Psoas muscle (tissue), 8 donors: ENCODE results near the gene ABHD15. TPM values are rescaled to one million over a fixed set of nuclear protein-coding genes. Genes with fewer than 3 reads are reported as not detected.
"Not testable (repeated sequence)": the region's sequence is repeated elsewhere in the genome, so short reads cannot be mapped to it uniquely, and the experiment has no call there.

ENCODE experiments used
- ATAC-seq, 4 donors: fragments of 200-7000 bp; cut with Tn5 transposase; one replicate each; pipeline ENCODE4 v1.9.1; 2020; ENCODE audit warnings: moderate library complexity in 3 of 4, mild to moderate bottlenecking in 2 of 4
- DNase-seq, 2 donors: peaks; one replicate each; pipeline ENCODE4 v3.0.0-alpha.2; 2020
- H3K27ac ChIP-seq: fragments of 200-600 bp; one replicate; pipeline ENCODE4 v1.8.0; 2022
- H3K27me3 ChIP-seq, 3 donors: fragments of 200-600 bp in 1 of 3; one replicate each; pipeline versions ENCODE4 v1.6.1 to v1.8.0; 2013 to 2022; ENCODE audit warnings: low read length in 2 of 3, mild to moderate bottlenecking in 2 of 3, moderate library complexity in 1 of 3; ENCODE audit not compliant: insufficient read depth in 3 of 3
- H3K36me3 ChIP-seq, 2 donors: fragments of 200-600 bp in 1 of 2; one replicate each; pipeline versions ENCODE4 v1.6.1 to v1.8.0; 2013 to 2022; ENCODE audit warnings: low read depth in 1 of 2, mild to moderate bottlenecking in 1 of 2, moderate library complexity in 1 of 2; ENCODE audit not compliant: insufficient read depth in 1 of 2
- H3K4me1 ChIP-seq: fragments of 200-600 bp; one replicate; pipeline ENCODE4 v1.8.0; 2022
- H3K4me3 ChIP-seq: fragments of 200-600 bp; one replicate; pipeline ENCODE4 v1.8.0; 2022; ENCODE audit warnings: mild to moderate bottlenecking
- H3K9me3 ChIP-seq: fragments of 200-600 bp; one replicate; pipeline ENCODE4 v1.8.0; 2022
- CTCF ChIP-seq: fragments of 200-600 bp; IDR thresholded peaks from one replicate; pipeline ENCODE4 v1.8.0; 2022; ENCODE audit warnings: antibody characterized with exemption
- WGBS, 3 donors: extraction: QIAGEN DNeasy Blood & Tissue Kit; methylation state at CpG; one replicate each; pipeline versions ENCODE4 v1.1.6 to v1.1.7; 2013; 5-methylcytosine and 5-hydroxymethylcytosine counted together
- intact Hi-C, 2 donors: fragments of 100-400 bp; cut with DNase I; formaldehyde crosslinking; loops; one replicate each; pipeline versions ENCODE4 v1.11.0 to v1.14.2; 2022
- polyA plus RNA-seq, 3 donors: library from polyadenylated mRNA; stranded (reverse); fragments of 200-250 nt; gene quantifications; one replicate each; pipeline ENCODE4 v1.2.3, GENCODE V29; 2013
- total RNA-seq, 4 donors: library from RNA; stranded (reverse); fragmentation: NEBNext Ultra II Directional in 2 of 4; extraction: Animal tissue kit (Norgen Biotek cat#: 25700) in 2 of 4; gene quantifications; one replicate each; pipeline versions ENCODE4 v1.2.1 to v1.2.4, GENCODE V29; 2021 to 2023
- donor health status: healthy with polysubstance abuse.
- donor health status: DM: no; HTN: no; CAD: no; lungs with moderate emphysema.
- donor health status: Bipolar disorder and iron deficiency.
- donor health status: healthy.
- donor health status: DM: yes; HTN: yes; CAD: no.
- donor health status: DM: no; HTN: no; CAD: no.
- donor health status: DM: no; HTN: no; CAD: no.
- donor health status: DM: yes; HTN: yes; CAD: no.

The ABHD15 gene
- total and polyA plus RNA-seq, 7 donors = 1.6 to 7.9 (median 2.6) TPM

- Histone ChIP-seq H3K36me3 (no peaks in the 10 kb centered on the region), H3K9me3 (no peaks in the 10 kb centered on the region), H3K27ac (no peak overlapping the region), H3K27me3 (no peaks in the 10 kb centered on the region), H3K4me1 (peaks cover 8% of the 10 kb centered on the region), H3K4me3 (no peak overlapping the region)
- 53 to 57% (median 54%) methylated on average over 6 of the region's 6 CpGs for WGBS, 3 donors
- TF ChIP-seq CTCF = no peak
- DNase-seq (no peak), ATAC-seq (no peak)
- intact Hi-C loops = no loop called here
Measured at GRCh38 chr17:29560316-29560715, 6.5 kb downstream of the ABHD15 start.

GRCh38 chr17:29559640-29560039 lies 7.2 kb downstream of the ABHD15 start:
- H3K27me3 ChIP-seq = no peaks in the 10 kb centered on the region
- no peak overlapping the region for H3K27ac ChIP-seq
- H3K4me1 ChIP-seq = peaks cover 8% of the 10 kb centered on the region
- no peaks in the 10 kb centered on the region for H3K36me3 ChIP-seq
- DNase-seq (no peak), ATAC-seq (no peak)
- no peak overlapping the region for H3K4me3 ChIP-seq
- intact Hi-C loops = no loop called here
- TF ChIP-seq CTCF = no peak
- WGBS, 3 donors = 95 to 100% (median 98%) methylated on average over 2 of the region's 2 CpGs
- H3K9me3 ChIP-seq = no peaks in the 10 kb centered on the region

GRCh38 chr17:29558139-29558538 lies 8.7 kb downstream of the ABHD15 start:
- H3K9me3 ChIP-seq, H3K36me3 ChIP-seq, H3K27ac ChIP-seq, H3K4me1 ChIP-seq, ATAC-seq, H3K4me3 ChIP-seq, DNase-seq, H3K27me3 ChIP-seq, intact Hi-C loops: not testable (repeated sequence)
- 91 to 97% (median 95%) methylated on average over 5 of the region's 5 CpGs for WGBS, 3 donors

GRCh38 chr17:29557739-29558116 lies 9.1 kb downstream of the ABHD15 start:
- Histone ChIP-seq H3K36me3 (no peaks in the 10 kb centered on the region), H3K27me3 (no peaks in the 10 kb centered on the region), H3K4me1 (peaks cover 8% of the 10 kb centered on the region), H3K9me3 (no peaks in the 10 kb centered on the region), H3K4me3 (no peak overlapping the region), H3K27ac (no peak overlapping the region)
- DNase-seq = no peak
- ATAC-seq = no peak
- intact Hi-C loops = no loop called here
- no peak for TF ChIP-seq CTCF

GRCh38 chr17:29557085-29557738 lies 9.6 kb downstream of the ABHD15 start:
- TF ChIP-seq CTCF = no peak
- ATAC-seq (no peak), DNase-seq (no peak)
- intact Hi-C loops = no loop called here
- no peaks in the 10 kb centered on the region for H3K36me3 ChIP-seq
- H3K4me3 ChIP-seq = no peak overlapping the region
- no peaks in the 10 kb centered on the region for H3K9me3 ChIP-seq
- WGBS, 3 donors = 95 to 100% (median 98%) methylated on average over 1 of the region's 1 CpG
- no peaks in the 10 kb centered on the region for H3K27me3 ChIP-seq
- no peak overlapping the region for H3K27ac ChIP-seq
- H3K4me1 ChIP-seq = peaks cover 8% of the 10 kb centered on the region
